Tibial nerve (tissue), 3 donors: ENCODE measurements around the gene XKR7.

Experiments used
- POLR2A ChIP-seq, 2 donors: fragments of 450-650 bp; IDR thresholded peaks; one replicate each; pipeline ENCODE4 v1.6.1; 2017; ENCODE audit warnings: antibody characterized with exemption in 2 of 2, mild to moderate bottlenecking in 2 of 2, moderate library complexity in 2 of 2
- TF ChIP-seq, protein P1 (sequence below), 5 experiments: fragments of 200-600 bp in 3 of 5; fragments of 450-650 bp in 2 of 5; sonication (generic) in 3 of 5; IDR thresholded peaks; one replicate each; pipeline ENCODE4 v1.5.1; 2016 to 2019; ENCODE audit warnings: antibody characterized with exemption in 5 of 5, mild to moderate bottlenecking in 3 of 5, moderate library complexity in 2 of 5

DNA sequence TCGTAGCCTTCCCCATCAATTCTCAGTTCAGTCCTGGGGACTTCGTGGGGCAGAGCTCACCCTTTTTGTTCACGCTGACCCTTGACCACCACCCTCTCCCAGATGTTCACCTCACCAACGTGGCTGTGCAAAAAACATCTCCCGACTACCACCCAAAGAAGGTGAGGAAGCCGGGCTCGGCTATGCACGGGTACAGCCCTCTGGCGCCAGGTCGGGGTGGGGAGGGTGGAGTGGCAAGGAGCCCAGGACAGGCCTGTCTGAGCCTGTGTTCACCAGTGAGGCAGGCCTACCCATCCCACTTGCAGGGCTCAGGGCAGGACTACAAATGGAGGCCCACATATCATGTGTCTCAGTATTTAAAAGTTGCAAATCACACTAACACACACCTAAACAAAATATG is 34.3 kb upstream of the XKR7 start:
- TF ChIP-seq, protein P1, sequence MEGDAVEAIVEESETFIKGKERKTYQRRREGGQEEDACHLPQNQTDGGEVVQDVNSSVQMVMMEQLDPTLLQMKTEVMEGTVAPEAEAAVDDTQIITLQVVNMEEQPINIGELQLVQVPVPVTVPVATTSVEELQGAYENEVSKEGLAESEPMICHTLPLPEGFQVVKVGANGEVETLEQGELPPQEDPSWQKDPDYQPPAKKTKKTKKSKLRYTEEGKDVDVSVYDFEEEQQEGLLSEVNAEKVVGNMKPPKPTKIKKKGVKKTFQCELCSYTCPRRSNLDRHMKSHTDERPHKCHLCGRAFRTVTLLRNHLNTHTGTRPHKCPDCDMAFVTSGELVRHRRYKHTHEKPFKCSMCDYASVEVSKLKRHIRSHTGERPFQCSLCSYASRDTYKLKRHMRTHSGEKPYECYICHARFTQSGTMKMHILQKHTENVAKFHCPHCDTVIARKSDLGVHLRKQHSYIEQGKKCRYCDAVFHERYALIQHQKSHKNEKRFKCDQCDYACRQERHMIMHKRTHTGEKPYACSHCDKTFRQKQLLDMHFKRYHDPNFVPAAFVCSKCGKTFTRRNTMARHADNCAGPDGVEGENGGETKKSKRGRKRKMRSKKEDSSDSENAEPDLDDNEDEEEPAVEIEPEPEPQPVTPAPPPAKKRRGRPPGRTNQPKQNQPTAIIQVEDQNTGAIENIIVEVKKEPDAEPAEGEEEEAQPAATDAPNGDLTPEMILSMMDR (IDR thresholded peaks at IDR 0.05): no peak
- no peak for TF ChIP-seq POLR2A (IDR thresholded peaks at IDR 0.05)
